Tibial artery (tissue), 4 donors: ENCODE data around the gene MGAT5.

Experiments
- DNase-seq, 2 donors: peaks; one replicate each; pipeline ENCODE4 v3.0.0-alpha.2; 2019
- H3K27ac ChIP-seq, 2 donors: fragments of 200-600 bp; sonication (generic) in 1 of 2; 1 replicate in 1 of 2; 2 replicates in 1 of 2; pipeline ENCODE4 v1.5.1; 2018 to 2019; ENCODE audit warnings: mild to moderate bottlenecking in 1 of 2
- H3K27me3 ChIP-seq, 2 donors: fragments of 200-600 bp; sonication (generic) in 1 of 2; one replicate each; pipeline versions ENCODE4 v1.5.1 to v1.6.0; 2016 to 2019
- H3K36me3 ChIP-seq, 3 donors: fragments of 200-600 bp; sonication (generic) in 2 of 3; one replicate each; pipeline ENCODE4 v1.5.1; 2016 to 2019; ENCODE audit warnings: mild to moderate bottlenecking in 2 of 3
- H3K4me1 ChIP-seq, 4 donors: fragments of 200-600 bp; sonication (generic) in 2 of 4; 1 replicate in 3 of 4; 2 replicates in 1 of 4; pipeline ENCODE4 v1.5.1; 2016 to 2019
- H3K4me3 ChIP-seq, 2 donors: fragments of 200-600 bp; sonication (generic) in 1 of 2; 1 replicate in 1 of 2; 2 replicates in 1 of 2; pipeline ENCODE4 v1.5.1; 2018 to 2019; ENCODE audit warnings: mild to moderate bottlenecking in 2 of 2
- H3K9me3 ChIP-seq, 3 donors: fragments of 200-600 bp; sonication (generic) in 1 of 3; one replicate each; pipeline ENCODE4 v1.5.1; 2016 to 2019
- intact Hi-C: fragments of 100-400 bp; cut with DNase I; formaldehyde crosslinking; loops from one replicate; pipeline ENCODE4 v1.15.0; 2023; ENCODE audit warnings: low total_unique reads
- TF ChIP-seq, protein P1 (sequence below), 2 experiments: fragments of 200-600 bp in 1 of 2; fragments of 450-650 bp in 1 of 2; IDR thresholded peaks; one replicate each; pipeline ENCODE4 v1.5.1; 2017 to 2019; ENCODE audit warnings: antibody characterized with exemption in 2 of 2, mild to moderate bottlenecking in 1 of 2, moderate library complexity in 1 of 2

MGAT5 gene

DNA sequence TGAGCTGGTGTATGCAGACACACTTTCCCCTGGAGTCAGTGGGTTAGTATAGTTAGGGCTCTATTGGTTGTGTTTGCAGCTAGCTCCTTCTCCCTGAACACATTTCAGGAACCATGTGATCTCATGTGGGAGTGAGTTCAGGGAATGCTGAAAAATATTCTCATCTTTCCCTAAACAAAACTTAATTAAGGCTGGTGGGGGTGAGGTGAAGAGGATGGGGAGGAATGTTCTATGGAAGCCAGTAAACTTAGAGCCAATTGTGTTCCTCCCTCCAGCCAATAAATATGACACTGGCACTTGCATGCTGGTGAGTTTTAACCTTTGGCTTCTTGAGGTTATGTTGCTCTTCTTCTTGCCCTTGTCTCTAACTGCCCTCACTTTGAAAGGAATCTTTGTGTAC is 952 bp downstream of the MGAT5 start:
- no peak overlapping the region for H3K4me3 ChIP-seq
- intact Hi-C loops: no loop called here
- no peak for DNase-seq
- no peaks in the 10 kb centered on the region for H3K27me3 ChIP-seq
- H3K27ac ChIP-seq: no peak overlapping the region
- H3K36me3 ChIP-seq: no peaks in the 10 kb centered on the region
- TF ChIP-seq, protein P1, sequence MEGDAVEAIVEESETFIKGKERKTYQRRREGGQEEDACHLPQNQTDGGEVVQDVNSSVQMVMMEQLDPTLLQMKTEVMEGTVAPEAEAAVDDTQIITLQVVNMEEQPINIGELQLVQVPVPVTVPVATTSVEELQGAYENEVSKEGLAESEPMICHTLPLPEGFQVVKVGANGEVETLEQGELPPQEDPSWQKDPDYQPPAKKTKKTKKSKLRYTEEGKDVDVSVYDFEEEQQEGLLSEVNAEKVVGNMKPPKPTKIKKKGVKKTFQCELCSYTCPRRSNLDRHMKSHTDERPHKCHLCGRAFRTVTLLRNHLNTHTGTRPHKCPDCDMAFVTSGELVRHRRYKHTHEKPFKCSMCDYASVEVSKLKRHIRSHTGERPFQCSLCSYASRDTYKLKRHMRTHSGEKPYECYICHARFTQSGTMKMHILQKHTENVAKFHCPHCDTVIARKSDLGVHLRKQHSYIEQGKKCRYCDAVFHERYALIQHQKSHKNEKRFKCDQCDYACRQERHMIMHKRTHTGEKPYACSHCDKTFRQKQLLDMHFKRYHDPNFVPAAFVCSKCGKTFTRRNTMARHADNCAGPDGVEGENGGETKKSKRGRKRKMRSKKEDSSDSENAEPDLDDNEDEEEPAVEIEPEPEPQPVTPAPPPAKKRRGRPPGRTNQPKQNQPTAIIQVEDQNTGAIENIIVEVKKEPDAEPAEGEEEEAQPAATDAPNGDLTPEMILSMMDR (IDR thresholded peaks at IDR 0.05): no peak
- no peaks in the 10 kb centered on the region for H3K9me3 ChIP-seq
- H3K4me1 ChIP-seq: peaks cover 0 to 18% (median 13%) of the 10 kb centered on the region in 4 donors

DNA sequence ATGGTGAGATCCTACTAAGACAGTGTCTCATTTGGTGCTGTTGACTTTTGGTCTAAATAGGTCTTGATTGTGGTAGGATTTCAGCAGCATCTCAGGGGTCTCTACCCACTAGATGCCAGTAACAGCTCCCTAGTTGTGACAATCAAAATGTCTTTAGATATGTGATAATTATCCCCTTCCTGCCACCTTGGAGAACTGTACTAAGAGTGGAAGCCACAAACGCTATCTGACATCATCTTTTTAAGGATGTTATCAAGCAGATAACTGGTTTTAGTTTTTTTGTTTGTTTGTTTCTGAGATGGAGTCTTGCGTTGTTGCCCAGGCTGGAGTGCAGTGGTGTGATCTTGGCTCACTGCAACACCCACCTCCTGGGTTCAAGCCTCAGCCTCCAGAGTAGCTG is 3.1 kb downstream of the MGAT5 start:
- H3K4me1 ChIP-seq: peaks cover 0 to 39% (median 34%) of the 10 kb centered on the region in 4 donors
- H3K27me3 ChIP-seq: no peaks in the 10 kb centered on the region
- H3K36me3 ChIP-seq: no peaks in the 10 kb centered on the region
- TF ChIP-seq, protein P1 (IDR thresholded peaks at IDR 0.05): no peak
- H3K9me3 ChIP-seq: no peaks in the 10 kb centered on the region
- no peak overlapping the region for H3K27ac ChIP-seq
- intact Hi-C loops: no loop called here
- DNase-seq: no peak
- H3K4me3 ChIP-seq: no peak overlapping the region

- TF ChIP-seq, protein P1 (IDR thresholded peaks at IDR 0.05): no peak
- H3K27ac ChIP-seq: no peak overlapping the region
- DNase-seq: no peak
- peaks cover 0 to 44% (median 39%) of the 10 kb centered on the region in 4 donors for H3K4me1 ChIP-seq
- H3K9me3 ChIP-seq: no peaks in the 10 kb centered on the region
- no peaks in the 10 kb centered on the region for H3K36me3 ChIP-seq
- H3K27me3 ChIP-seq: no peaks in the 10 kb centered on the region
- intact Hi-C loops: no loop called here
- no peak overlapping the region for H3K4me3 ChIP-seq
Measured at GRCh38 chr2:134257509-134257908, 3.6 kb downstream of the MGAT5 start.

DNA sequence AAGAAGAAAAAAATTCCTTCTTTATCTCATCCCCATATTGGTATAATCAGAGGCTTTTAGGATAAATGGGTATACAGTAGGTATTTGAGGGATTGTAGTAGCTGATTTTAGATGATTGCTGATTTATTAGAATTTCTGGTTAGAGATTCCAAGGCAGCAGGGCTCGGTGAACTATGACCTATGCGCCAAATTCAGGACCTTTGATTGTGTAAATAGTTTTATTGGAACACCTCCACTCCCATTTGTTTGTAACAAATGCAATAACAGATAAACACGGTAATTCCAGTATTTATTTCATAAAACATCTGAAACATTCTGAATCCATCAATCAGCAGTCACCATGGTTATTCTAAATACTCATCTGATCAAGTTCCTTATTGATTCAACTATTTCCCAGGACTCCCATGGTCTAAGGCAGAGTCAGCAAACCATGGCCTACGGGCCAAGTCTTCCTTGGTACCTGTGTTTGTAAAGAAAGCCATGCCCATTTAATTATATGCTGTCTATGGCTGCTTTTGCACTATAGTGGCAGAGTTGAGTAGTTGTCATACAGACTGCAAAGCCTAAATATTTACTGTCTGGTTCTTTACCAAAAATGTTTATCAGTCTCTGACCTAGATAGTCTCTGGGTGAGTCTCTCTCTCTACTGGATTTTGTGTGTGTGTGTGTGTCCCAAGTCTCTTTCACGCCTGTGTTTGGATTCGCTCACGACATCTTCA is 4.3 kb downstream of the MGAT5 start:
- peak overlapping the region in 1 of 2 donors; percentile 17 for H3K27ac ChIP-seq
- intact Hi-C loops: no loop called here
- DNase-seq: no peak
- no peaks in the 10 kb centered on the region for H3K27me3 ChIP-seq
- H3K4me3 ChIP-seq: no peak overlapping the region
- H3K4me1 ChIP-seq: peaks cover 0 to 51% (median 41%) of the 10 kb centered on the region in 4 donors
- TF ChIP-seq, protein P1 (IDR thresholded peaks at IDR 0.05): no peak
- no peaks in the 10 kb centered on the region for H3K36me3 ChIP-seq
- H3K9me3 ChIP-seq: no peaks in the 10 kb centered on the region

DNA sequence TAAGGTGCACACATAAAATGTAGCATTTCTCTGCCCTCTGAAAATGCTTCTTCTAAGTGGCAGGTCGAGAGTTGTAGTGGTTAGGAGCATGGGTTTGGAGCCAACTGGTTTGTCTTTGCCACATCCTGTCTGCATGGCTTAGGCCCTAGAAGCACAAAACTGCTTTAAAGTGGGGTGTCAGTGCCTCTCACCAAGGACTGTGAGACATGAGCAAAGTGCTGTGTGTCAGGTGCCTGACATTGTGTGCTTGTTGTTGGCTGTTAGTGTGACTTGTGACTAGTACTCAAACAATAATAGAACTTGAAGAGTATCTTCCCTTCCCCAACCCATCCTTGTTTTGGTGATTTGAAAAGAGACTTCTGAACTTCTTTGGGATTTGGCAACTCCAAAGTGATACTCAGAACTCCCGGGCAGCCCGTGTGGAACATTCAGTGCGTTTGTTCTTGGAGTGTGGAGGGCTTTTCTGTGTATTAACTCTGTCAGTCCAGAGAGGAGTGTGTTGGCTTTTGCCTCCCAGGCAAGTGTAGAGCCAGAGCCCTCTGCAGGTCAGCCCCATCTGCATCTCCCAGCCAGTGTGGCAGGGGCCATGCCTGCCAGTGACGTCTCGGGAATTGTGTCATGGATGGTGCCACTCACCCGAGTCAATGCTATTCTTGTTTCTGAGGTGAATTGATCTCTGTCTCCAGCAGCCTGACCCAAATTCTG is 5.0 kb downstream of the MGAT5 start:
- Histone ChIP-seq H3K36me3 (no peaks in the 10 kb centered on the region), H3K27ac (peak overlapping the region; percentile 17 to 58), H3K27me3 (no peaks in the 10 kb centered on the region), H3K9me3 (no peaks in the 10 kb centered on the region), H3K4me3 (no peak overlapping the region), H3K4me1 (peaks cover 0 to 53% (median 41%) of the 10 kb centered on the region in 4 donors)
- no peak for DNase-seq
- TF ChIP-seq, protein P1 (IDR thresholded peaks at IDR 0.05): no peak
- intact Hi-C loops: no loop called here
